Stimulated activated CD4-positive, alpha-beta T cell treated with anti-CD3 and anti-CD28 coated beads, TNF-alpha, amount 100 ng/mL, for 24 hours (primary cell): ENCODE measurements around the gene PIP5KL1.
"Not testable (repeated sequence)": the region's sequence is repeated elsewhere in the genome, so short reads cannot be mapped to it uniquely, and the experiment has no call there.

ENCODE experiments used
- DNase-seq, 3 experiments: peaks; one replicate each; pipeline ENCODE4 v3.0.0-alpha.2; 2020; ENCODE audit warnings: low read depth in 3 of 3

PIP5KL1 gene

DNA sequence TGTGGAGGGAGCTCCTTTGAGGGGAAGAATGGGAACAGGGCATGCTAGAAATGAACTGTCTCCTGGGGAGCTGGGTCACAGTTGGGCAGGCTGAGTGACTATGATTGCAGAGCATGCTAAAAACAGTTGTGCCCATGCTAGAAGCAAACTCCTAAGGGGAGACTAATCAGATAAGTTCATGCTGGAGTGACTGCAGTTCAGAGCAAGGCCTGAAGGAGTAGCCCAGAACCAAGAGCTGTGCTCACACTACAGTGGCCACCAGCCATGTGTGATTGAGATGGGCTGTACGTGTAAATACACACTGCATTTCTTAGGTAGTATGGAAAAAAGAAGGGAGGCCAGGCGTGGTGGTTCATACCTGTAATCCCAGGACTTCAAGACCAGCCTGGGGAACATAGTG lies 42.8 kb downstream of the PIP5KL1 start:
- no peak for DNase-seq

DNA sequence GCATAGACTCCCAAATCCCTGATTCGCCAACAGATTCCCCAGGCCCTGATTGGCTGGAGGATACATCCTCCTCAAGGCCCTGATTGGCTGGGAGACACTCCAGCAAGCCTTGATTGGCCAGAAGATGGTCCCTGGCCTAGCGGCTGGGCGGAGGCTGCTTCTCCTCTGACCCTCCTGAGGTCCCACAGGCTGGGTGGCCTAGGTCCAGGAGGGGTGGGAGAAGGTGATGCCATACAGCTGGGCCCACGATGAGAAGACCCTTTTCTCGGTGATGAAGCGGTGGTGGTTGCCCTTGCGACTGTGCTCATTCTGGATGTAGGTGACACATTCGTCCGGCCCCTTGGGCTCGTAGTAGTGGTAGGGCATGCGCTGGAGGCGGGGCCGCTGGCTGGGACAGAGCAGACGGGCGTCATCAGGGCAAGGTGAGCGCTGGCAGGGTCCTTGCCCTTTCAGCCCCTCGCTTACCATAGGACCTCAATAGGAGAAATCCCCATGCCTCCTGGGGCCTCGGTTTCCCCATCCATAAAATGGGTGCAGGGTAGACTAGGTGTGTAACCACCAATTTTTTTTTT lies 44.1 kb downstream of the PIP5KL1 start:
- DNase-seq: no peak

DNA sequence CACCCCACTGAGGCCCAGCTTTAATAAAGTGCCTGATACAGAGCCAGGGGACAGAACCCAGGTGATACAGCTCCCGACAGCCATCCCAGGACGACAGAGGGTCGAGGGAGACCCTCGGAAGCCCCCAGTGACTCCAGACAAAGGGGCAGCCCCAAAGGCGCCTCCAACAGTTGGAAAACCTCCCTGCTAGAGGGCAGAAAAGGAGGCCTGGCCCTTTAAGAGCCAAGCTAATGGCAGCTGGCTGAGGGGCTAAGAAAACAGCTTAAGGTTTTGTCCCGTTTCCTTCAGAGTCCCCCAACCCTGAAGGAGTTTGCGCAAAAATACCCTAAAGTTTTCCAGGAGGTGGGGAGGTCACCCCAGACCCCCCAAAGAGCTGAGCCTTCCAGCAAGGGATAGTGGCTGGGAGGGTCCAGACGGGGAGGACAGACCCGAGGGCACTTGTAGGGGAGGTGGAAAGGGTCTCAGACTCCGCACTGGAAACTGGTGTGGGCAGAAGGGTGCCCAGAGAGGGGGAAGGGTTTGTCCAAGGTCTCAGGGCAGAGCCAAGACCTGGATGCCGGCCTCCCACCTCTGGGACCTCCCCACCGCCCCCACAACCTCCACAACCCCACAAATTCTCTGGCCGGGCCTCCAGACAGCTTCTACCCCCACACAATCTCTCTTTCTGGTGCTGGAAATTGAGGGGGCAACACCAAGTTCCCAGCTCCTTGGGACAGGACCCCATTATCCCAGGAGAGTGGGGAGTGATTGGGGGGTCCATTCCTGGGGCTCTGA lies 44.9 kb downstream of the PIP5KL1 start:
- DNase-seq: no peak

DNA sequence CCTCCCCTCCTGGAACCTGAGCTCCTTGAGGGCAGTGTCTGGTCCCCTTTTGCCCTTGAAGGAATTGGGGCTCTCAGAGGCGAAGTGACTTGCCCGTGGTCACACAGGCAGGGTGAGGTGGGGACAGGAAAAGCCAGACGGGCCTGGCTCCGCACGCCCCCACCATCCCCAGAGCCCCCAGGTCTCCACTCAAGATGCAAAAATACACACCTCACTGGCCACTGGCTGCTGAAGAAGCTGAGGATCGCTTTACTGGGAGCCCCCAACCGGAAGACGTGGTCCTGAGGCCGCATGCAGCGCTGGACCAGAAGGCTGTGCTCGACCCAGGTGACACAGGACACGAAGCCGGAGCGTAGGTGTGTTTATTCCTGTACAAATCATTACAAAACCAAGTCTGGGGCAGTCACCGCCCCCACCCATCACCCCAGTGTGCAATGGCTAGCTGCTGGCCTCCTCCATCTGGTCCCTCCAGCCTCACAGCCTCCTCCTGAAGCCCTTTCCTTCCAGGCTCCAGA lies 45.5 kb downstream of the PIP5KL1 start:
- no peak for DNase-seq

DNA sequence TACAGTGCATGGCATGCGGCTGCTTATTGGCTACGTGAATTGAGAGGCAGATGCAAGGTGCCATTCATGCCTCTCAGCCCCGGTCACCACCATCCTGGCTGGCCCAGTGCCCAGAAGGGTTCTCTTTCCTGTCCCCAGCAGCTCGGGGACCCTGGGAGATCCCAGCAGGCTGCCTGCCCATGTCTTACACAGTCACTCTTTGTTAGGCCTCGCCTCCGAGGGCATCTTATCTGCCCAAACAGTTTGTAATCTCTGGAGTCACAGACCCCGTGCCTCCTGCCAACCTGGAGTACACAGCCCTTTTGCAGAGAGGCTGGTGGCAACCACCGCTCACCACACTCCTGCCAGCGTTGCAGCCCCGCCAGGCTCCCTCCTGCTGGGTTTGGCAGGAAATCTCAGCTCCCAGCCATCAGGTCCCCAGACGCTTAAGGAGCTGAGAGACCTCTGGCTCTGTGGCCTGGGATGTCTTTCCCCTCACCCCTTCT lies 46.1 kb downstream of the PIP5KL1 start:
- no peak for DNase-seq

DNA sequence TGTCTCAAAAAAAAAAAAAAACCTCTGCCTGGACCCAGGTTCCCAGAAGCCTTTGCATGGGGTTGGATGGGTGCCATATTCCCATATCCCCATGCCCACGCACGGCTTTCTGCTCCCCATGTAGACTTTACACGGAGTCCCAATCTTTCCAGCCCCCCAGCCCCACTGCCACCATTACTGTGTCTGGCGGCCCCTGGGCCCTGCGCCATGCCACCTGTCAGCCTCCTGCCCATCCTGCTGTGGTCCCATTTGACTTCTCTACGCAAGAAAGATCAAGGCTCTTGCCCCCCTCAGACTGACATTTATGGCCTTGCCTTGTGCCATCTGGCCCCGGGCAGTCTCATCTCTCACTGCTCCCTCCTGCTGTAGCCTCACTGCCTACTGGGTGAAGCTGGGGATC lies 46.6 kb downstream of the PIP5KL1 start:
- no peak for DNase-seq

DNA sequence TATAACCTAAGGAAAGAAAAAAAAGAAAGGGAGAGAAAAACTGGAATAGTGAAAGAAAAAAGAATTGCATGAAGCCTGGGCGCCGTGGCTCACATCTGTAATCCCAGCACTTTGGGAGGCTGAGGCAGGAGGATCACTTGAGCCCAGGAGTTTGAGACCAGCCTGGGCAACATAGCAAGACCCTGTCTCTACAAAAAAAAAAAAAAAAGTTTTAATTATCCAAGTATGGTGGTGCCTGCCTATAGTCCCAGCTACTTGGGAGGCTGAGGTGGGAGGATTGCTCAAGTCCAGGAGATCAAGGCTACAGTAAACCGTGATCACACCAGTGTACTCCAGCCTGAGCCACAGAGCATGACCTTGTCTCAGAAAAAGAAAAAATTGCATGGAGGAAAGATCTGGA lies 48.9 kb downstream of the PIP5KL1 start:
- not testable (repeated sequence) for DNase-seq

DNA sequence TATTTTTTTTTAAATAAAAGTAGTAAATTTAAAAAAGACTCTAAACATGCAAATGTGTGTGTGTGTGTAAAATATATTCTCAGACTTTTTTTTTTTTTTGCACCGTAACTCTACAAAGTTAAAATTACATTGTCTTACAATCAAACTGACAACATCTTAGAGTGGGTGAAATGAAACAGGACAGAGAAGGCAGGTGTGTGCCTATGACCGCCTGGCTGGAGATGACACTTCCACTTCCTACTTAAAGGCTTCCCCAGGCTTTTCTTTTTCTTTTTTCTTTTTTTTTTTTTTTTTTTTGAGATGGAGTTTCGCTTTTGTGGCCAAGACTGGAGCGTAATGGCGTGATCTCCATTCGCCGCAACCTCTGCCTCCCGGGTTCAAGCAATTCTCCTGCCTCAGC lies 50.4 kb downstream of the PIP5KL1 start:
- no peak for DNase-seq

DNA sequence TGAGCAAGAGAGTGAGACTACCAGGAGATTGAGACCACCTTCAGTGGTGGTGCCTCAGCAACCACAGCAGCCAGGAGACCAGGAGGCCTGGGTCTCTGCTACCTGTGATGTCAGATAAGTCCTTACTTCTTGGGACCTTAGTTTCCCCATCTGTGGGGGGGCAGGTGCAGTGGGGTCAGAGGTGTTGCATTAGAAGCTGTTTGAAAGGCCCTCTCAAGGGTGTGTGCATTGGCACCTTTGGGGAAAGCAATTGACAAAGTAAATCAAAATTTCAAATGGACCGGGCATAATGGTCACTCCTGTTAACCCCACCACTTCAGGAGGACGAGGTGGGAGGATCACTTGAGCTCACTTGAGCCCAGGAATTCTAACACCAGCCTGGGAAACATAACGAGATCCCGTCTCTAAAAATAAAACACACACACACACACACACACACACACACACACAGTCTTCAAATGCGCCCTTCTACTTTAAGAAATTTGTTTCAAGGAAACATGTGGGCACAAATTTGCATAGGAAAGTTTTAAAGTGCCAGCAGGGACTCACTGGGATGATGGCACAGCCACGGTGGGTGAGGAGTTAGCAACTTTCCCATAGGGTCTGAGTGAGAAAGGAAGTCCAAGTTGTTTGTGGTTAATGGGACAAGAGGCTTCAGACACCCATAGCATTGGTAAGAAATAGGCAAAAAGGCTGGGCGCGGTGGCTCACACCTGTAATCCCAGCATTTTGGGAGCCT lies 51.8 kb downstream of the PIP5KL1 start:
- no peak for DNase-seq

DNA sequence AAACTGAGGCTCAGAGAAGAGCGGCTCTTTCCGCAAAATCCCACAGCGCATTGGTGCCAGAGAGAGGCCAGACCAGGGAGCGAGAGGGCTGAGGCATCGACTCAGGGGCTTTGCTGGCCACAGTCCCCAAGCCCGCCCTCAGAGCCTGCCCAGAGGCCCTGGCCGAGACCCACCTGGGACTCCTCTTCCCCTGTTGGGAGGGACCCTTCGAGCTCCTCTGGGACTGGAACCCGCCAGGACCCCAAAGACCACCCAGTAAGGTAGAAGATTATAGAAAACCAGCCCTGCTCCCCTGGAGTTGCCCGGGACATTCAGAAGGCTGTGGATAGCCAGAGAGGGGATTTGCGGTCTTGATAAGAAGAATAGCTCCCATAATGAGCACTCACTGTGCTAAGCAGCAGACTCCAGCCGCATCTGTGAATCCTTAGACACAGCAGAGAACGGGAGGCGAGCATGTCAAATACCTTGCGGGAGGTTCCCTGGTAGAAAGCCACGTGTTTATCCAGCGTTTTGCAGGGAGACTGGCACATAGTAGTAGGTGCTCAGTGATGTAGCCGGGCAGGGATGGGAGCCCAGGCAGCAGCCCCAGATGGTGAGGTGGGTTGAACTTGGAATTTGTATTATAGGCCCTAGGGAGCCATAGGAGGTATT lies 52.5 kb downstream of the PIP5KL1 start:
- no peak for DNase-seq

DNA sequence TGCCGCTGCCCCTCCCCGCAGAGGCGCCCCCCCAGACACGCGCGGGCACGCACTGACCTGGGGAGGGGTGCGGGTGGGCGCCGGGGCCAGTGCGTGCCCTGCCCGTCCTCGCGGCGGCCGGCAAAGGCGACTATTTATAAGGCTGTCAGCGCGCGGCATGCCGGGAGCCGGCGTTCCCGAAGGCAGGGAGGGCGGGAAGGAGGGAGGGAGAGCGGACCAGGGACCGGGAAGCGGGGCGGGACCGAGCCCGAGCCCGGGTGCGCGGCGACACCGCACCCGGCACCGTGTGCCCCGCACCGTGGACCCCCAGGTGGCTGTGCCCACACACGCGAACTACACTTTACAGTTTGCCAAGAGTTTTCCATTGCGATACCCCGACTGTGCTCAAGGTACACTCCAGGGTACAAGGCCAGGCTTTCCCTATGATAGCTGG lies 53.0 kb downstream of the PIP5KL1 start, which contains the start of gene AK1:
Gene AK1 (minus strand): TSS at position 110 of the 433 bp plus-strand sequence. CDS start 3,058 bp downstream, outside the sequence.
- no peak for DNase-seq

DNA sequence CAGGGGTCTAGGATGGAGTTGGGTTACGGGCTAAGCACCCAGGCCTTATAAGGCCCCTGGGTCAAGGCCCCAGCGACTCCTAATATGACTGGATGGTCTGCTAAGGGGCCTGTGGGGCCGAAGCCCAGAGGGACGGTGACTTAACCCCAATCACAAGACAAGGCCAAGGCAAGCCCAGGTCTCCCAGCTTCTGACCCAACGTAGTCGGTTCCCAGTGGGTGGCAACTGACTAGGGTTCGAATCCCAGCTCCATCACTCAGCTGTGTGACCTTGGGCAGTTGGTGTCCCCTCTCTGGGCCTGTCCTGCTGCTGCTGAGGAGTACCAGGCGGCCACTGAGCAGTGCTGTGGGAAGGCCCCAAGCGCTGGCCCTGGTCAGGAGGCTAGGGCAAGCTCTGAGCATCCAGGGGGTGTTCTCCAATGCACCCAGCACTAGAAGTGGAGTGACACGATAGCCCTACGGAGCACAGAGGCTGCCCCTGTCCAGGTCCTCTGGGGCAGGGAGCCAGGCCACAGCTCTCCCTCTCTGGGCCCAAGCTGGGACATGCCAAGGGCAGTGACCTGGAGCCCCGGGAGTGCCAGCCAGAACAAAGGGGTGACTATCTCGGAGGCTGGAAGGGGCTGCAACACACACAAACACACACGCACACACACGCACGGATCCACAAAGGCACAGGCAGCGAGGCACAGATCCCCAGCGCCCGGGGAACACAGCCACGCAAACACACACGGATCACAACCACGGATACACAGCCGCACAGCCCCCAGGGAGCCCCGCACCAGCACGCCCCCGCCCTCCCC lies 53.6 kb downstream of the PIP5KL1 start:
- no peak for DNase-seq

DNA sequence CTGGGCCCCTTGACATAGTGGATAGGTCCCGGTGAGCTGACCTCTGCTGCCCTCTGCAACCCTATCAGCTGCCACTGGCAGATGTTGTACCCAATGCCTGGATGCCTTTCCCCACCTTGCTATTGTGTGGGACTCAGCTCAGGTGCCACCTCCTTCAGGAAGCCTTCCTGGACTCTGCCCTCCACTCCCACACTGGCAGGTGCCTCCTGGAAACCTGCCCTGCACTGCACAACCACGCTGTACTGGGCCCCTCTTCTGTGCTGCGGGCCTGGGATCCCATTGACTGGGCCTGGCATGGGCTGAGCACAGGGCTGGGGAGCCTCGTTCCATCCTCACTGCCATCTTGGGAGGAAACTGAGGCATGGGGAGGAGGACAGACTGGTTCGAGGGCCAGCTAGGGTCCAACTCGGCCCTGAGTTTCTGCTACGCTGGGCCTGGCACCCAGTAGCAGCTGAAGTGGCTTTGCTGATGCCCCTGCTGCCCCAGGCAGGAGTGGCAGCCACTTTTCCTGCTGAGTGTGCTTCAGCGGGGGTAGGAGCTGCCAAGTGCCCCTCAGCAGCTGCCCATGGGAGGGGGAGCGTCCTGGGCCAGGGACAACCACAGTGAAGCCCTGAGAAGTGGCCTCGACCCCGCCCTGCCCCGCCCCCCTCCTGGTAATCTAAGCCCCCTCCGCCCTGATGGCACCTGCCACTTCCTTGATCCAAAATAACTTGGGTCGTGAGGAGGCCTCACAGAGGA lies 54.4 kb downstream of the PIP5KL1 start:
- no peak for DNase-seq

DNA sequence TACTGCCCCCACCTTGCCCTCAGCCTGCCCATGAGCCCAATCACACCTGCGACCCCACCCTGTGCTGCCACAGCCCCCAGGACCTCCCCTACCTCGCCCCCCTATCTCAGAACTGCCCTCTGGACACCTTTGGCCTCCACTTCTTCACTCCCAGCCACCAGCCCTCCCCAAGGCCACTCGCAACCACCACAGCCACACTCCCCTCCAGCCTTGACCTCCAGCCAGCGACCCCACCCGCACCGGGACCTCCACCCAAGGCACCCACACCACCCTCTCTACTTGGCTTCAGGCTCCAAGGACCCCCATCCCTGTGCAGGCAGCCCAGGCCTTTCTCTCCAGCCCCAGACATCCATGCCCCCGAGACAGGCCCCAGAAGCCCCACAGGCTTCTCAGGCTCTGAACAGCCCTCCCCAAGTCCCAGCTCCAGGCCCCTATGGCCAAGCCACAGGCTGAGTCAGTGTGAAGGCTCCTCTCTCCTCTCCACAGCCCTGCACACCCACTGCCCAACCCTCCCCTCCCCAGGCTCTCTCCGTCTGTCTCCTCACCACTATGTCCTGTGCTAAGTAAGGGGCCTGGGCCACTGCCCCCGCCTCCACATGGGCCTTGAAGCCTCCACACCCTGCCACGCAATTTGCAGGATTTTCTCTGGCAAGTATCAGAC lies 55.1 kb downstream of the PIP5KL1 start:
- no peak for DNase-seq

DNA sequence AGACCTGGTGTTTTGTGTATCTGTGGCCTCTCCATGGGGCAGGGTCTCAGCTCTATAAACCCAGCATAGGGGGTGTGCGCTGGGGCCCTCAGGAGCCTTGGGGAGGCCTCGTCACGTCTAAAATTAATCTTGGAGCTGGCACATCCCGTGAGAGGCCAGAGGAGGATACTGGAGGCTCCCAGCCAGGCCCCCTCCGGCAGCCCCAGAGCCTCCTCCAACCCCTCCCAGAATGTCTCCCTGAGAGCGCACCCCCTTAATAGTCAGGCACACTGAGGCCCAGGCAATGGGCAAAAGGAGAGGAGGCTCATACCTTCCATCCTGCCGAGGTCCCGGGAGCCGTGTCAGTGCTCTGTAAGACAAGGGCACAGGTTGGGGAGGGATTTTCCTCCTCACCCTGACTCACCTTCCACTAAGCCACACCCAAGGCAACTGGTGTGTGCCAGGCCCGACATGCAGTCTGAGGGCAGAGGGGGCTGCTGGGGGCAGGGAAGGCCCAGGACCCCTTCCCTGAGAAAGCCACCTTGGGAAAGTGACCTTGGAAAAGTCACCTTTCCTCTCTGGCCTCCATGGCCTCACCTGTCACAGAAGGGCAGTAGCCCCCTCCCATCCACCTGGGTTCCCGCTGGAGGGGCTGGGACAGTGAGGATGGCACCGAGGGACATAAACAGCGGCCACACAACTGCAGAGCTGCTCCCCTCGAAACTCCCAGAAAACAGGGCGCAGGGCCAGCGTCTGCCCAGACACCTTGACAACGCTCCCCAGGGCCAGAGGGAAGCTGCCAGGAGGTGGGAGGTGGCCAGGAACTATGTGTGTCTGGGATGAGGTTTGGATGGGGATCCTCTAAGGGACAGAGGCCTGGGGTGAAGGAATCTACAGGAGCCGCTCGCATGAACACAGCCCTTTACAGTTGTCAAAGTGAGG lies 56.0 kb downstream of the PIP5KL1 start:
- no peak for DNase-seq

DNA sequence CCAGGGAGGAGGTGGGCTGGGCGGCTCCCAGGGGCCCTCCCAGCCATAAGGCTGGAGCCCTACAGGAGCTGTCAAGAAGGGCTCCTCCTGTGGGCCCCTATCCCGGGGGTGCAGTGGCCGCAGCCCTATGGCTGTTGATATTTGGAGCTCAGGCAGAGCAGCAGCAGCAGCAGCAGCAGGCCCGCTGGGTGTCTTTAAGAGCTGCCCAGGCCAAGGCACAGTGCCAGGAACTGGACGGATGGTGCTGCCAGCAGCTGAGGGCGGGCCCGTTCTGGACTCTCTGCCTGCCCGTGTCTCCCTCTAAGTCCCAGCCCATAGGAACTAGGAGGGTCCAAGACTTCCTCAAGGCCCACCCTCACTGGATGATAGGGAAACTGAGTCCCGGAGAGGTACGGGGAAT lies 56.7 kb downstream of the PIP5KL1 start:
- DNase-seq: no peak

DNA sequence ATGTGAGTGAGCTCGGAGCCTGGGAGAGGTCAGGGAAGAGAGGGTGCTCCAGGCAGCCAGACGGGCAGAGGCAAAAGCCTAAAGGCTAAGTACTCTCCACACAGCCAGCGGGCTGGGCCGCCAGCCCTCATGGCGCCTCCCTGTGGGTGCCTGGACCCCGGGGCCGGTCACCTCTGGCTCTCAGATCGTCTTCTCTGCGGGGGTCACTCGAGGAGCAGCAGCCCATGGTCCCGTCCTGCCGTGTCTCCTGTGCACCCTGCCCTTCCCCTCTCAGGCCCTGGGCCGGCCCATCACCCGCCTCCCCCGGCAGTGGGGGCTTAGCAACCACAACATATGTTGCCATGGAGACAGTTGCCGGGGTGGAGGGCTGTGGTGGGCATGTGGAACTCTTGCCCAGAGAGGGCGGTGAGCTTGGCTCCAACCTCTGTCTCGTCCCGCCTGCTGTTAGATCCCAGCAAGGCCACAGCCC lies 57.3 kb downstream of the PIP5KL1 start:
- no peak for DNase-seq

DNA sequence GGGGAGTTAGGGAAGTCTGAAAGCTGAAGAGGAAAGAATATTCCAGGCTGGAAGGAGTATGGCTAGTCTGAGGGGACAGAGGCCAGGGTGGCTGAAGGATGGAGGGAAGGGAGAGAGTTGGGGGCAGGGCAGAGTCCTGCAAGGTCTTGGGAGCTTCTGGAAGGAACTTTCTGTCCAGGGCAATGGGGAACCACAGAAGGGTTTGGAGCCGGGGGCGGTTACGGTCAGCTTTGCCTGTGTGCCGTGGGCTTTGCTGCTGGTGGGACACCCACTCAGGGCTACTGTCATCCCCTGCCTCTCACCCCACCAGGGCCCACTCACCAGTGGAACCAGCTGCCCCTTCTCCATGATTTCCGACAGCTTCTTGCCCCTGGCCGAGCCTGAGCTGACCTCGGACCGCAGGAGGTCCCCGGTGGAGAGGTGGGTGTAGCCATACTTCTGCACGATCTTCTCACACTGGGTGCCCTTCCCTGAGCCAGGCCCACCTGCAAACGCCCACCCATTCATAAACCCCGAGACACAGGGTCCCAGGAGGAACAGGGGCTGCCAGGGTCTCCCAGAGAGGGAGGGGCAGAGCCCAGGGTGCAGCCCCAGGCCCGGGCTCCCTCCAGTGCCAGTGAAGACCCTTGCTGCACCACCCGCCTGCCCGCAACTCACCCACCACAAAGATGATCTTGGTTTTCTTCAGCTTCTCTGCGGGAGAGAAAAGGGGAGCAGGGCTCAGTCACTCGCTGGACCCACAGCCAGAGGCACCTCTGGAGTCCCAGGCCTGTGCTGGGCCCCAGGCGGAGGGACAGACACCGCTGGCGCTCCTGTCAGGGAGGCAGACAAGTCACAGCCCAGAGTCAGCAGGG lies 58.0 kb downstream of the PIP5KL1 start:
- no peak for DNase-seq
